HG03196 (cell line): ENCODE data around the gene LUC7L2.
"Not testable (repeated sequence)": the region's sequence is repeated elsewhere in the genome, so short reads cannot be mapped to it uniquely, and the experiment has no call there.

Experiments used
- ATAC-seq: cut with Tn5 transposase; IDR thresholded peaks from one replicate; pipeline ENCODE4 v1.9.1; 2021; ENCODE audit not compliant: unreplicated experiment

LUC7L2 gene, protein sequence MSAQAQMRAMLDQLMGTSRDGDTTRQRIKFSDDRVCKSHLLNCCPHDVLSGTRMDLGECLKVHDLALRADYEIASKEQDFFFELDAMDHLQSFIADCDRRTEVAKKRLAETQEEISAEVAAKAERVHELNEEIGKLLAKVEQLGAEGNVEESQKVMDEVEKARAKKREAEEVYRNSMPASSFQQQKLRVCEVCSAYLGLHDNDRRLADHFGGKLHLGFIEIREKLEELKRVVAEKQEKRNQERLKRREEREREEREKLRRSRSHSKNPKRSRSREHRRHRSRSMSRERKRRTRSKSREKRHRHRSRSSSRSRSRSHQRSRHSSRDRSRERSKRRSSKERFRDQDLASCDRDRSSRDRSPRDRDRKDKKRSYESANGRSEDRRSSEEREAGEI

DNA sequence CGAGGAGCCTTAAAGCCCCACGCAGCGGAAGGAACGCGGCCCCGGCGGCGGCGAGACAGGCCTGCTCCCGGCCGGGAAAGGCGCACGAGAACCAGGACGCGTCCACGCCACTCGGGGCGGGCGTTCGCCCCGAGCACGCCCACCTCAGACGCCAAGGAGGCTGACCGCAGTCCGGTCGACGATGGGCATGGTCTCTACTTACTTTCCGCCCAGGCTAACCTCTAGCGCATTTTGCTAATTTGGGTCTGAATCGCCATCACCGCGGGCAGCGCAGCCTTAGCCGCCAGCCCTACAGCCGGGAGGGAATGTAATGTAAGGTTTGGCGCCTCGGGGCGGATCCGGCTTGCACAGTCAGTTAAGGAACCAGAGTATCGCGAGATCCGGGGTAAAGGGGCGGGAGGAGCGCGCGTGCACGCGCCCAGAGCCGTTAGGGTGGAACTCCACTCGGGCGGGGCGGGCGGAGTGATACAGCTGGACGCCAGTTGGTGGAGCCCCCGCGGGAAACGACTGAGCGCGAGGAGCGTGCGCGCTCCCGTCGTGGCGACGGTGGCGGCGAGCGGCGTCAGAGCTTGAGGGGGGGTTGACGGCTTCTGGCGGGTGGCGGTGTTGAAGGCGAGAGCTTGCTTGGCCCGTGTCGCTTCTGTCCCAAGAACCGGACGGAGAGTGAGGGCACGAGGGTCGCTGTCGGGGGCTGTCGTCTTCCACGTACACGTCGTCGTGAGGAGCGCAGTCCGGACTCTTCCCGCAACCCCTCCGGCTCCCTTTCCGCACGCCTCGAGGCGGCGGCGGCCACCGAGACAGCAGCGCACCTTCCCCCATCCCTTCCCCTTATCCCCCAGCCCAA, at the start of gene LUC7L2:
Gene LUC7L2 (plus strand): TSS at position 529 of the 844 bp plus-strand sequence. CDS start 368 bp downstream, outside the sequence.
- peak; percentile 85 for ATAC-seq

DNA sequence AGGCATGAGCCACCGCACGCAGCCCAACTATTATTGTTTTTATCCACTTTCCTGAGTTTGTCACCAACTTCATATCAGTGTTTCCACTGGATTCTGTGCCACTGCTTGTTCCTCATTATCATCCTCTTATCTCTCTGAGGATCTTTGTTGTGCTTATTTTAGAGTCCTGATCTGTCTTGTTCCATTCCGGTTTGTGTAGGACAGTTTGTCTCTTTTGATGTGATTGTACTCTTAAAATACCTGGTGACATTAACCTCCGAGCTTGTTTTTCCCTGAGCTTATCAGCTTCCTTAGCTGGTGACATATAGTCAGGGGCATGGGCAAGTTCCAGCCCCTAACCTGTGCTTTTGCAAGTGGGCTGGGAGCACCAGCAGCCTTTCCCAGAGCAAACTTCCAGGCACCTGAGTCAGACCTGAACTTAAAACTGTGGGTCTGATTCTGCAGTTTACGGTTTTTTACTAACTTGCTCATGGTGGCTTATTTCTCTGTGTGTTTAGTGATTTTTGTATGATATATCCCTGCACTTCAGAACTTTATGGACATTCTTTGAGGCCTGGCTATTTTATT, 41.7 kb upstream of the LUC7L2 start:
- no peak for ATAC-seq

DNA sequence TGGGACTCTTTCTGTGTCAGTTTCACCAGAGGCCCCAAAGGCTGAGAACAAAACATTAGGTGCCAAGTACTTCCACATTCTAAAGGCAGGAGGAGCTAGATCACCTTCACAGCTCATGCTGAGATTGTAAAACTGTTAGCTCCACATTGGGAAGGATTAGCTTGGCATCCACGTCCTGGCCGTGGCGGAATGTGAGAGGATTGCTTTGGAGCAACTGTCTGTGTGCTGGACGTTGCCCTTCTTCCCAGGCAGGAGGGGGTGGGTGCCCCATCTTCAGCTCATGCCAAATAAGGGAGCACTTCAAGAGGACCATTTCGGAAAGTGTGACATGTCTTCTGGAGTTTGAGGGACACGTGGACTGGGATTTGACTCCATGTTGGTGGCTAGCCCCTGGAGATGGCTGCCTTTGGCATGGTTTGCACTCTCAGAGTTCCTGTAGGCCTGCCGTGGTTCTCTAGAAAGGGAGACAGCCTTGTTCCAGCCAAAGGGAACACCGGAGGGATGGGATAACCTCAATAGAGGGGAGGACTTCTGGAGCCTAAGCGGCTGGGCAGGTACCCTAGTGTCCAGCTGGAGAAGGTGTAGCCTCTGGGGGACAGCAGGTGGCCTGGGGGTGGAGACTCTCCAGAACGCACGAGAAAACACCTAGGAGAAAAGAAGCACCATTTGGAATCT, 38.5 kb upstream of the LUC7L2 start:
- ATAC-seq: no peak

DNA sequence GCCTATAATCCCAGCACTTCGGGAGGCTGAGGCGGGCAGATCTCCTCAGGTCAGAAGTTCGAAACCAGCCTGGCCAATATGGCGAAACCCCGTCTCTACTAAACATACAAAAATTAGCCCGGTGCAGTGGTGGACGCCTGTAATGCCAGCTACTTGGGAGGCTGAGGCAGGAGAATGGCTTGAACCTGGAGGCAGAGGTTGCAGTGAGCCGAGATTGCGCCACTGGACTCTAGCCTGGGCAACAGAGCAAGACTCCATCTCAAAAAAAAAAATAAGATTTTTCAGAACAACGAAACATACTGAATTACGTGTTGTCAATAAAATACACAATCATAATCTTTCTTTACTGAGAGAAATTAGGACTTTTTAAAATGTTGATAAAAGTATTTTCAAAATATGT, 35.0 kb upstream of the LUC7L2 start:
- not testable (repeated sequence) for ATAC-seq

DNA sequence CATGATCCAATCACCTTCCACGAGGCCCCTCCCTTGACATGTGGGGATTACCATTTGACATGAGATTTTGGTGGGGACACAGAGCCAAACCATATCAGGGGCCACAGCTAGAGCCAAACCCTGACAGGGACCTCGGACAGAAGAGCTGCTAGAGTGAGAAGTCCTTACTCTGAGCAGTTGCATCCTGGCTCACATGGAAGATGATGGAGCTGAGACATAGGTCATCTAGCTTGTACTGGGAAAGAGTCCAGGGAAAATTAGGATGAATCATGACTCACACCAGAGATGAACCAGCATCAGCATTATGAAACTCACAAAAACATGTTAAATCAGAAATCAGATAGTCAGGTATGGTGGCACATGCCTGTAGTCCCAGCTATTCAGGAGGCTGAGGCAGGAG, 31.3 kb upstream of the LUC7L2 start:
- ATAC-seq: no peak

DNA sequence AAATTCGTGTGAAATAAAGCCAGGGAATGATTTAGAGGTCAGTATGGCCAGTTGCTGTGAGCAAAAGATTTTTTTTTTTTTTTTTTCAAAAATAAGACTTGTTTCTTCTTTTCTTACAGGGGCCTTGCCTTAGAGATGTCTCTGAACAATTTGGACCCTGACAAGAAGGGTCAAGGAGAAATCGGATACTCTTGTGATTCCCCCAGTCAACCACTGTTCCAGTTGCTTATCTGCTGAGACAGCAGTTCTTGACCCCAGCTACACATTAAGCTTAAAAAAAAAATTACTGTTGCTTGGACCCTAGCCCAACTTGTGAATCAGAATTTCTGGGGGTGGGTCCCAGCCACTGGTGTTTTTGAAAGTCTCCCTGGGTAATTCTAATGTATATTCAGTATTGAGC, 30.6 kb upstream of the LUC7L2 start:
- no peak for ATAC-seq

DNA sequence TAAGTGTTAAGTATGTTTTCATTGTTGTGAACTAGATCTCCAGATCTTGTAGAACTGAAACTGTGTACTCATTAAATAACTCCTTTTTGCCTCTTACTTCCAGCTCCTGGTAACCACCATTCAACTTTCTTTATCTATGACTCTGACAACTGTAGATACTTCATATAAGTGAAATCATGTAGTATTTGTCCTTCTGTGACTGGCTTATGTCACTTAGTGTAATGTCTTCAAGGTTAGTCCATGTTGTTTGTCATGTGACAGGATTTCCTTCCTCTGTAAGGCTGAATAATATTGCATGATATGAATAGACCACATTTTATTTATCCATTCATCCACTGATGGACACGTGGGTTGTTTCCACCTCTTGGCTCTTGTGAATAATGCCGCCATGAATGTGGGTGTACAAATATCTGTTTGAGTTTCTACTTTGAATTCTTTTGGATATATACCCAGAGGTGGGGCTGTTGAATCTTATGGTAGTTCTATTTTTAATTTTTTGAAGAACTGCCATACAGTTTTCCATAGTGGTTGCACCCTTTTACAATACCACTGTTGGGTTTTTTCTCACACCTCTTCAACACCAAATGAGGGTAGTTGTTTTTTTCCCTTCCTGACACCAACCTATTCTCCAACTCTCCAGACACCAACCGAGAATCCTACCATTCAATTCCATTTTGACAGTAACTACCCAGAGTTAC, 29.2 kb upstream of the LUC7L2 start:
- ATAC-seq: no peak

DNA sequence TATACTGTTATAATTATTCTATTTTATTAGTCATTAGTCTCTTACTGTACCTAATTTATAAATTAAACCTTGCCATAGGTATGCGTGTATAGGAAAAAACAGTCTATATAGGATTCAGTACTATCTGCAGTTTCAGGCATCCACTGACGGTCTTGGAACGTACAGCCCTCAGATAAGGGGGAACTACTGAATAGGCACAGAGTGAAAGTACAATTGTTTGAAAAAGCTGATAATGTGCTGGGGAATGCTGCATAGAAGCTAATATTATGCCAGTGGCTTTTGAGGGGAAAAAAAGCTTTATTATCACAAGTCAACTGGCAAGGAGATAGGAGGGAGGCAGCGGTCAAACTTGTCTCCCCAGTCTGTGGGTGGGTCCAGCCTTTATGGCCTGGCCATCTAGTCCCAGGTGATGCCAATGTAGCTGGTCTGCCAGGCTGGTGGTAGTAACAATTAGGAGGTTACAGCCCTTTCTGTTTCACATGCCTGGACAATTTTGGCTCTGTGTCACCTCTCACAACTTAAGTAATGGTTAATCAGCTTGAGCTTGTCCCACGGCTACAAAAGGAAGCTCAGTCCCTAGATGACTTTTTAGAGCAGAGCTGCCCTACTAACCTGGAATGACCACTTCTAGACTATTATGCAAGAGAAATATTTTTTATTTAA, 26.9 kb upstream of the LUC7L2 start:
- no peak for ATAC-seq

DNA sequence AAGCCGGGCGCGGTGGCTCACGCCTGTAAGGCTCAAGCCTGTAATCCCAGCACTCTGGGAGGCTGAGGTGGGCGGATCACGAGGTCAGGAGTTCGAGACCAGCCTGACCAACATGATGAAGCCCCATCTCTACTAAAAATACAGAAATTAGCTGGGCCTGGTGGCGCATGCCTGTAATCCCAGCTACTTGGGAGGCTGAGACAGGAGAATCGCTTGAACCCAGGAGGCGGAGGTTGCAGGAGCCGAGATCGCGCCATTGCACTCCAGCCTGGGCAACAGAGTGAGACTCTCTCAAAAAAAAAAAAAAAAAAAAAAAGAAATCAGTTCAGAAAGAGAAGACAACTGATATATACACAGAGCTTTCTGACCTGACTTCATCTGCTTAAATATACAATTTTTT, 26.3 kb upstream of the LUC7L2 start:
- not testable (repeated sequence) for ATAC-seq

DNA sequence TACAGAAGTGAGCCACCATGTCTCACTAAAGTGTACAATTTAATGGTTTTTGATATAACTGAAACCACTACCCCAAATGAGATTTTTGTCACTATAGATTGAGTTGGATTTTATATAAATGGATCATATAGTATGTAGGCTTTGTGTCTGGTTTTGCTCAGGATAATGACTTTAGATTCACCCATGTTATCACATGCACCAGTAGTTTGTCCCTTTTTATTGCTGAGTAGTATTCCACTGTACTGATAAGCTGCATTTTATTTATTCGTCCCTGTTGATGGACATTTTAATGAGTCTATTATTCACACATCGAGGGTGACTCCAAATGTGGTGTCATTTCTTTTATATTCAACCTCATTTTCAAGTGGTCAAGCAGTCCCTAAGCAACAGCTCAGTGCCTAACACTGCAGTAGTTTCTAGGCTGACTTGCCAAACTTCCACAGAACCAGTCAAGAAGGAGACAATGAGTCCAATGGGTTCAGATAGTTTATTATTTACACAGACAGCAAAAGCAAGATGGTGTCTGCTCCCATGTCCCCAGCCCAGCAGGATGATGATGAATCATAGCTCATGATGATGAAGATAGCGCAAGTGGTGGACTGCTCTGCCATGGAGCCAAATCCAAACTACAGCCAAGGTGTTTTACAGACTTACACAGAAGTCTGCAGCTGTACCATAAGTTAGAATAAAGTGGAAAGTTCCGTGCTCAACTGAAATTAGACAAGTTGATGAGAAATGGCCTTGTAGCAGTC, 25.1 kb upstream of the LUC7L2 start:
- no peak for ATAC-seq

DNA sequence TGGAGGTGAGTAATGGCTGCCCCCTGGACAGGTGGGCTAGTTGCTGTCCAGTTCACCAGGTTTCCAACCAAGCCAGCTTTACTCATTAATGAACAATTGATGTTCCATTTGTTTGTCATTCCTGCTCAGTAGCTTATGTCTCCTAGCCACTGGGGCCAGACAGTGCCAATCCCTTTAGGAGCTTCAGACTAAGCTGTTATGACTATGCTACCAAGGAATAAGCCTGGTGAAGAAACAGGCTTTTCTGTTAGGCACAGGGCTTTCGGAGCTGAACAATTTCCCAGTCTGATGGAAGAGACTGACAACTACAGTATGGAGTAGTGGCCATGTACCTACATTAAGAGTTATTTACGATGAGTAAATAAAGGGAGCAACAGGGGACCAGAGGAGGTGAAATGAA, 20.7 kb upstream of the LUC7L2 start:
- ATAC-seq: no peak

DNA sequence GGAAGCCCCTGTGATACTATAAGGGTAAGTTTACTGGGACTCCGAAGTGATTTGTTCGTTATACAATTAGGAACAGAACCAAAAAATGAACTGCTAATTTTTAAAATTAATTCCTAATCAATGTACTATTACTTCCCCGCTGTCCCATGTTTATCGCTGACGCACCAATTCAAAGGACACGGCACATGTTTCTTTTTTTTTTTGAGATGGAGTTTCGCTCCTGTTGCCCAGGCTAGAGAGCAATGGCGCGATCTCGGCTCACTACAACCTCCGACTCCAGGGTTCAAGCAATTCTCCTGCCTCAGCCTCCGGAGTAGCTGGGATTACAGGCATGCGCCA, 20.0 kb upstream of the LUC7L2 start:
- ATAC-seq: no peak

DNA sequence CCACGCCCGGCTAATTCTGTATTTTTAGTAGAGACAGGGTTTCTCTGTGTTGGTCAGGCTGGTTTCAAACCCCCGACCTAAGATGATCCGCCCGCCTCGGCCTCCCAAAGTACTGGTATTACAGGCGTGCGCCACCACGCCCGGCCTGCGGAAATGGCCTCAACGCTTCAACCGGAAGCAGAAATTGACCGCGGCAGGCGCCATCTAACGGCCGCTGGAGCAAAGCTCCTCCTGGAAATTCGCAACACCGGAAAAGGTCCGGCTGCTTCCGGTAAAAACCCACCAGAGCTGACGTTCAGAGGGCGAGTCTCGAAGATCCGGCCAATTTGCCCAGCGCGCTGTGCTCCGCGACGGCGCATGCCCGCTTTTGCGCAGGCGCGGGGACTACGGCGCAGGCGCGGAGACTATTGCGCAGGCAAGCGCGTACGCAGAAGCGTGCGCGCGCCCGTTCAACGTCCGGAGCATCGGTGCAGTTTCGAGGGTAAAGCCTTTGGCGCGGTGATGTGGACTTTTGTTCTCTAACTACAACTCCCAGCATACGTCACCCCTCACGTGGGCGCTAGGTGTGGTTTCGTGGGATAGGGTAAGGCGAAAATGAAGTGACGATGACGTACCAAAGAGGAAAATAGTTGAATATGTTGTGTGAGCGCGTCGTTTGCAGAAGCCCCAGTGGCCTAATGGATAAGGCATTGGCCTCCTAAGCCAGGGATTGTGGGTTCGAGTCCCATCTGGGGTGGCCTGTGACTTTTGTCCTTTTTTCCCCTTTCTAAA, 19.5 kb upstream of the LUC7L2 start:
- peak; percentile 83 for ATAC-seq

DNA sequence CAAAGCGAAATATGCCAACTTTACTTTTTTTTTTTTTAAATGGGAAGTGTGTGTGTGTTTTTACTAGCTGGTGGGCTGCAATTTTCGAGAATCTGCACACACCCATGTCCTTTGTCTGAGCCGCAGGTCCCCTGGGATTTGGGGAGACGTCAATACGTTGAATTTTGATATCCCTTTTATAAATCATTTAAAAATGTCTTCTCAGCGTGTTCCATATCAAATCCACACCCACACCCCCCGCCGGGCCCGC, 19.0 kb upstream of the LUC7L2 start:
- no peak for ATAC-seq

DNA sequence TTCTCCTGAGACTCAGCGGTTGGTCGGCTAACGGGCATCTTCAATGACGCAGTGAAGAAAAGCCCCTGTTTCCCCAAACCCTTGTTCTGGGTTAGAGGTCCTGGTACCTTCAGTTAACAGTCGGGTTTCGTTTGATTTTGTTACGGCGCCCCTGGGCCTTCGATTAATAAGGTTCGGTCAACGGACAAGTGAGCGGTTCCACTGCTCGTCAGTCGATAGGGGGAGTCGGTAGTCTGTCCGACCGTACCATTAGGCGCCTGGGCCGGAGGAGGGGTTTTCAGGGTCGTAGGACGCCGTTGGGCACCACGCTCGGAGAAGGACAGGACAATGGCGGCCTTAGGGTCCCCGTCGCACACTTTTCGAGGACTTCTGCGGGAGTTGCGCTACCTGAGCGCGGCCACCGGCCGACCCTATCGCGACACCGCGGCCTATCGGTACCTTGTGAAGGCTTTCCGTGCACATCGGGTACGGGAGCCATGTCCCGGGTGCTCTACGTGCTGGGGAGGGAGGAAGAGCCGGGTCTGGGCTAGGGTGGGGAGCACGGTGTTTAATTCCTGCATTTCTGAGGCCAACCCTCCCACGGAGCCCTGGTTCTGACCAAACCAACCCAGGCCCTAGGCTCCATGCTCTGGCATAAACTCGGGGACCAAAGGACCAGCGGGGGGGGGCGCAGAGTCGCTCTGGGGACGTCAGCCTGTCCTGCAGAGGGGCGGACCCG, 18.5 kb upstream of the LUC7L2 start, which contains the start of gene FMC1:
Gene FMC1 (plus strand): TSS at position 280 of the 718 bp plus-strand sequence. CDS start 48 bp downstream, at position 328.
- ATAC-seq: peak; percentile 57

DNA sequence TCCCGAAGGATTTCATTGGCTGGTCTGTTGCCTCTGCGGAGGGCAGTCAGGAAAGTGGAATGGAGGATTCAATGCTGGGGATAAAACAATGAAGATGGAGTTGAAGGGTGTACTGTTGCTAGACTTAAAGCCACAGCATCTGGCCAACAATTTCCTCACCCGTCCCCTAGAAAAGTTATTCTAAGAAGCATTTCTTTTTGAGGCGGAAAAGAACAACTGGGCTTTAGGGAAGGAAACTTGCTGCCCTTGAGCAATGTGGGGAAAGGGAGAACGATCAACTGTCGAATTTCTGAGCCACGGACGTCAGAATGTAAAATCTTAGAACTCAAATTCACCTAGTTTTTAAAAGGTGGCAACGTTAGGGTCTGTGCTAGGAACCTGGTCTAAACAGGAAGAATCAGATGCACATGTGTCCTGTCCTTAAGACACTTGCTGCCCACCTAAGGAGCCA, 17.9 kb upstream of the LUC7L2 start:
- ATAC-seq: no peak

DNA sequence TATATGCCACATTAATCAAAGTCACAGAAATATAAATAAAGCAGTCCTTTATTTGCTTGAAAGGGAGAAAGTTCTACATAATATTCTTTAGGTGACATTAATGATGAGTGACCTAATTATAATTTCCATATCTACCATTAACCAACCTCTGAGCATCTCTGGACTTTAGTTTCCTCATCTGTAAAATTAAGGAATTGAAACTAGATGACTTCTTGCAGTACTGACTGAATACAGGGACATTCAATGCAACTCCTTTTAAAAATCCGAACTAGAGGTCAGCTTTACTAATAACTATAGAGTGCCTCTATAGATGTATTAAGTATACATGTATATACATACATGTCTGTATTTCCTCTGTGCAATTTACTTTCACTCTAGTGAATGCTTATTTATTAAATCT, 14.7 kb upstream of the LUC7L2 start:
- no peak for ATAC-seq

DNA sequence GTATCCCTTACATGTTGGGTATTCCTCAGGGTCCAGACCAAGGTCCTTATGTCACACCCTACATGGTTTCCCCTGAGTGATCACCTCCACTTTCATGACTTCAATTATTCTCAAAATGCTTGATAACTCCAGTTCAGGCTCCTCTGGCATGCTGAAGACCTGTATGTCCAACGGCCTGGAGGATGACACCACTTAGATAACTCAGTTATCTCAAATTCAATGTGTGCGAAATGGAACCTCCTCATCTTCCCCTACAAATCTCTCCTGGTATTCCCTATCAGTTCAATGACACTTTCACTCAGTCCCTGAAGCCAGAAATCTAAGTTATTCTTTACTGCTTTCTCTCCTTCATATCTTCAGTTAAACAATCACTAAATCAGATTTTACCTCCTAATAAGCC, 8.7 kb upstream of the LUC7L2 start:
- ATAC-seq: no peak
